ENCODE data around the gene CFAP221. TPM values are rescaled to one million over a fixed set of nuclear protein-coding genes. Genes with fewer than 3 reads are reported as not detected.

The CFAP221 gene
- total RNA-seq, 4 donors from 2014 or later = 0.38 TPM; not detected in 3

DNA sequence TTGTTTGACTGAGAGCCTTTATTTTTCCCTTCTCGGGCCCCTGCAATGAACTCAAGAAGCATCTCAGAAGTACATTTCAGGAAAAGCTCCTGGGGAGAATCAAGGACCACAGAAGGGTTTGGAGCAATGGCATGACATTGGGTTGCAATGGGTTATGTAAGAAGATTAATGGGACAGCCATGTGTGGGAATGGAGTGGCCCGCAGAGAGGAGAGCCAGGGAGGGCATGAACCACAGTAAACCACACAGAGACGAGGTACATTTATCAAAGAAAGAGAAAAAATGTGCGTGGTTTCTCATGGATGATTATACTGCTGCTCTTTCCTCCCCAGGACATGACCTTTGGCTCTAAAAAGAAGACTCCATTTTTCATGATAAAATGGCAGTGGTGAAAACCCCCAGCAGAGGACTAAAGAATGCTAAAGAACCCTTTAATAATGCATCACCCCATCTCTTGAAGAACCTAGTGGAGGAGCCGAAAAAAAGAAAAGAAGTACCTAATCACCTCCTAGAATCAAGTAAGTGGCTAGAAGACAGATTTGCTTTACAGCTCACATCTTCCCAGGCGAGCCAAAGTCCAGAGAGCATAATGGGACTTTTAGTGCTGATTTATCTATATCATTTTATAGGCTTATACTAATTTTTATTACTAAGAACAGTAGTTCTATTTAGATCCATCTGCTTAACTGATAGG, 1.7 kb downstream of the CFAP221 start:
- TF ChIP-seq, protein P1, sequence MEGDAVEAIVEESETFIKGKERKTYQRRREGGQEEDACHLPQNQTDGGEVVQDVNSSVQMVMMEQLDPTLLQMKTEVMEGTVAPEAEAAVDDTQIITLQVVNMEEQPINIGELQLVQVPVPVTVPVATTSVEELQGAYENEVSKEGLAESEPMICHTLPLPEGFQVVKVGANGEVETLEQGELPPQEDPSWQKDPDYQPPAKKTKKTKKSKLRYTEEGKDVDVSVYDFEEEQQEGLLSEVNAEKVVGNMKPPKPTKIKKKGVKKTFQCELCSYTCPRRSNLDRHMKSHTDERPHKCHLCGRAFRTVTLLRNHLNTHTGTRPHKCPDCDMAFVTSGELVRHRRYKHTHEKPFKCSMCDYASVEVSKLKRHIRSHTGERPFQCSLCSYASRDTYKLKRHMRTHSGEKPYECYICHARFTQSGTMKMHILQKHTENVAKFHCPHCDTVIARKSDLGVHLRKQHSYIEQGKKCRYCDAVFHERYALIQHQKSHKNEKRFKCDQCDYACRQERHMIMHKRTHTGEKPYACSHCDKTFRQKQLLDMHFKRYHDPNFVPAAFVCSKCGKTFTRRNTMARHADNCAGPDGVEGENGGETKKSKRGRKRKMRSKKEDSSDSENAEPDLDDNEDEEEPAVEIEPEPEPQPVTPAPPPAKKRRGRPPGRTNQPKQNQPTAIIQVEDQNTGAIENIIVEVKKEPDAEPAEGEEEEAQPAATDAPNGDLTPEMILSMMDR (IDR thresholded peaks at IDR 0.05) = no peak
- Histone ChIP-seq H3K27ac (no peak overlapping the region), H3K9me3 (no peaks in the 10 kb centered on the region)

DNA sequence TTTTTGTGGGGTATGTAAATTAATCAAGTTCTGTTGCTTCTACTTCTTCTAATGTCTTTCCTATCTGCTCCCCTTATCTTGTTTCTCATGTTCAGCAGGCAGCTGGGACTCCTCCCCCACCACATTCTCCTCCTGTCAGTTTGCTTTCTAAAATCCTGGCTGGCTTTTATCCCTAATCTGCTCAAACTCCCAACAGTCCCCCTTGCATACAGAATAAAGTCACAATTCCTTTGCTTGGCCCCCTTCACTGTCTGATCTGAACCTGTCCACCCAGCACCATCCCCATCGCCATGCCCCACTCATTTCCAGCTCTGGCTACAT, 2.2 kb downstream of the CFAP221 start:
- TF ChIP-seq POLR2A (IDR thresholded peaks at IDR 0.05) = no peak
- TF ChIP-seq, protein P1 (IDR thresholded peaks at IDR 0.05) = no peak
- WGBS, 2 donors = 75 to 83% methylated on average over 1 of the region's 1 CpG
- H3K27ac ChIP-seq = no peak overlapping the region
- no peaks in the 10 kb centered on the region for H3K36me3 ChIP-seq
- no peak for DNase-seq
- no peaks in the 10 kb centered on the region for H3K9me3 ChIP-seq
- peaks cover 0 to 58% (median 1%) of the 10 kb centered on the region in 4 donors for H3K27me3 ChIP-seq
- no peak overlapping the region for H3K4me3 ChIP-seq
- peaks cover 3 to 19% (median 4%) of the 10 kb centered on the region in 3 donors for H3K4me1 ChIP-seq
- intact Hi-C loops (cut with DNase I) = no loop called here

More for the DNA sequence above, 1.7 kb downstream of the CFAP221 start:
- H3K27me3 ChIP-seq = peaks cover 0 to 63% (median 1%) of the 10 kb centered on the region in 4 donors
- no peak for DNase-seq
- intact Hi-C loops (cut with DNase I) = no loop called here
- H3K4me3 ChIP-seq = no peak overlapping the region
- WGBS, 2 donors = 70 to 73% methylated on average over 6 of the region's 6 CpGs
- peaks cover 3 to 19% (median 4%) of the 10 kb centered on the region in 3 donors for H3K4me1 ChIP-seq
- H3K36me3 ChIP-seq = no peaks in the 10 kb centered on the region

DNA sequence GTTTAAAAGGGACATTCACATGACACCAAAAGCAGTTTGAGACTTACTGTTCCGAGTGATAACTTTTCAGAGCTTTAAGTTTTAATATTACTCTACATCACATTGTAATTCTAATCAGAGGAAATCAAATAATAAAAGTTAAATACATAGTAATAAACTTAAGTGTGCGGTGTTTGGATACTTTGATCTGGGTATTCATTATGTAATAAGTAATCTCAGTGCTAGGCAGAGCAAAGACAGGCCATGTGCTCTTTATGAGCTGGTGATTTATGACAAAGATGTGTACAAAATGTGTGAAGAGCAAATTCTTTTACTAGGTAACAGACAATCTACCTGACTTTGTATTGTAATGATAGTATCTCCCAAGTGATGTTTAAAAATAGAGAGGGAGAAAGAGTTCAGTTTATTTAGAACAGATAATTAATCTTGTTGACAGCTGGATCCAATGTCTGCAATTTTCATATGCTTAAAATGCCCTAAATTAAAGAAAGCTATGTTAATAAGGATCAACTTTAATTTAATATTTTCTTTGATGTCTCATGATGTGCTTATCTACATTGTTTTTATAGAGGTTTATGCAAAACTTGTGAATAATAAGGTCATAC, 4.4 kb downstream of the CFAP221 start:
- no peak overlapping the region for H3K4me3 ChIP-seq
- no peak overlapping the region for H3K27ac ChIP-seq
- no peaks in the 10 kb centered on the region for H3K9me3 ChIP-seq
- no peaks in the 10 kb centered on the region for H3K36me3 ChIP-seq
- H3K27me3 ChIP-seq = peaks cover 0 to 41% (median 1%) of the 10 kb centered on the region in 4 donors
- intact Hi-C loops (cut with DNase I) = no loop called here
- H3K4me1 ChIP-seq = peaks cover 3 to 17% (median 4%) of the 10 kb centered on the region in 3 donors
- TF ChIP-seq POLR2A (IDR thresholded peaks at IDR 0.05) = no peak
- TF ChIP-seq, protein P1 (IDR thresholded peaks at IDR 0.05) = no peak
- WGBS, 2 donors = 83 to 86% methylated on average over 2 of the region's 2 CpGs
- no peak for DNase-seq

DNA sequence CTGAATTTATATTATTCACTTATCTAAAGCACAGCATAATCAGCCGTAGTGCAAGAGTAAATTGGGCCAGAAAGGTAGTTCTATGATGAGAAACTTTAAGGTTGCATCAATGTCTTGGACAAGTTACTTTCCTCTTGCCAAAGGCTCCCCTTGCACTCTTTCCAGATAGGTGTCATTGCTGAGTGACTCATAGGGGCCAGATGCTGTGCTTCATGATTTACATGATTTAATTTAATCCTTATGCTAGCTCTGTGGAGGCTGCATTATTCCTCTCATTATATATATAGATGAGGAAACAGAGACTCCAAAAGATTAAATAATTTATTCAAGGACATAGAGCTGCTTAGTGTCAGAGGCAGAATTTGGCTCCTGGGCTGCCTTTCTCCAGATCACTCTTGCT, 5.0 kb downstream of the CFAP221 start:
- H3K4me1 ChIP-seq = peaks cover 3 to 11% (median 4%) of the 10 kb centered on the region in 3 donors
- intact Hi-C loops (cut with DNase I) = no loop called here
- peaks cover 0 to 36% (median 1%) of the 10 kb centered on the region in 4 donors for H3K27me3 ChIP-seq
- no peak for TF ChIP-seq POLR2A (IDR thresholded peaks at IDR 0.05)
- no peak for DNase-seq
- 38 to 42% methylated on average over 1 of the region's 1 CpG for WGBS, 2 donors
- no peak overlapping the region for H3K27ac ChIP-seq
- no peaks in the 10 kb centered on the region for H3K36me3 ChIP-seq
- H3K4me3 ChIP-seq = no peak overlapping the region
- no peaks in the 10 kb centered on the region for H3K9me3 ChIP-seq

DNA sequence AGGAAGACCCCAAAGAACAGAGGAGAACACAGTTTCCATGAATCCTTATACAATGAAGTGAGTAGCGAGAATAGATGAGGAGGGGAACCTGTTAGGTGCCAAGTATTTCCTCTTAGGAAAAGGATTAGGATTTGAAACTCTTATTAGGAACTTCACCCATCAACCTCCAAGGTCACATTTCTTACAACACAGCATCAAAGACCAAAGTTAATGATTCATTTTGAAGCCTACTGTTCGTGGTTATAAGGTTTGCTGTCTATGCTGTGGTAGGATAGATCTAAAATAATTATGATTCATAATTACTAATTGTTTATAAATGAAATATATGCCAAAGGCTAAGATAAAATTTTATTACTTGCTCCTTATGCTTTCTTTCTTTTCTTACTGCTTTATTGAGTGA, 6.1 kb downstream of the CFAP221 start:
- Histone ChIP-seq H3K27ac (no peak overlapping the region), H3K4me1 (peaks cover 0 to 4% (median 0%) of the 10 kb centered on the region in 3 donors), H3K9me3 (no peaks in the 10 kb centered on the region), H3K4me3 (no peak overlapping the region), H3K27me3 (peaks cover 0 to 25% (median 0%) of the 10 kb centered on the region in 4 donors), H3K36me3 (no peaks in the 10 kb centered on the region)
- no peak for DNase-seq
- no peak for TF ChIP-seq POLR2A (IDR thresholded peaks at IDR 0.05)
- TF ChIP-seq, protein P1 (IDR thresholded peaks at IDR 0.05) = no peak
- 55 to 61% methylated on average over 2 of the region's 2 CpGs for WGBS, 2 donors
- intact Hi-C loops (cut with DNase I) = no loop called here
